ENCODE data around the gene UVRAG.

UVRAG gene

GRCh38 chr11:75809991-75810390, 5.0 kb upstream of the UVRAG start:
- no peak for DNase-seq (ENCODE audit: low spot score in 2 of 2)
- H3K36me3 ChIP-seq (replicated peaks) = no peaks in the 10 kb centered on the region
- 0 out of 2 replicates have a peak, but pooled peaks cover 3% of the 10 kb centered on the region for H3K4me1 ChIP-seq
- no peaks in the 10 kb centered on the region for H3K27me3 ChIP-seq (ENCODE audit: low read depth)
- in situ Hi-C loops (cut with MboI; ENCODE audit: low sequenced_read_pairs) = loop anchor here (10.0 kb wide), 1 partner anchor 55 kb away; no protein-coding TSS in a partner anchor
- H3K9me3 ChIP-seq = no peaks in the 10 kb centered on the region
- no peak overlapping the region for H3K4me3 ChIP-seq

GRCh38 chr11:75810637-75811390, 4.2 kb upstream of the UVRAG start:
- Histone ChIP-seq H3K9me3 (no peaks in the 10 kb centered on the region), H3K27me3 (ENCODE audit: low read depth) (no peaks in the 10 kb centered on the region), H3K4me1 (0 out of 2 replicates have a peak, but pooled peaks cover 3% of the 10 kb centered on the region), H3K36me3 (replicated peaks) (no peaks in the 10 kb centered on the region), H3K4me3 (no peak overlapping the region)
- no peak for DNase-seq (ENCODE audit: low spot score in 2 of 2)
- in situ Hi-C loops (cut with MboI; ENCODE audit: low sequenced_read_pairs) = no loop called here

- H3K4me1 ChIP-seq = 0 out of 2 replicates have a peak, but pooled peaks cover 3% of the 10 kb centered on the region
- H3K27me3 ChIP-seq (ENCODE audit: low read depth) = no peaks in the 10 kb centered on the region
- in situ Hi-C loops (cut with MboI; ENCODE audit: low sequenced_read_pairs) = no loop called here
- no peaks in the 10 kb centered on the region for H3K36me3 ChIP-seq (replicated peaks)
- H3K9me3 ChIP-seq = no peaks in the 10 kb centered on the region
- DNase-seq (ENCODE audit: low spot score in 2 of 2) = no peak
- H3K4me3 ChIP-seq = no peak overlapping the region
These were observed 3.5 kb upstream of the UVRAG start for GRCh38 chr11:75811485-75811884.

- Histone ChIP-seq H3K9me3 (no peaks in the 10 kb centered on the region), H3K4me1 (peaks cover 8% of the 10 kb centered on the region; the same call in 1 of the 2 replicates), H3K4me3 (no peak overlapping the region), H3K27me3 (ENCODE audit: low read depth) (no peaks in the 10 kb centered on the region), H3K36me3 (replicated peaks) (no peaks in the 10 kb centered on the region)
- in situ Hi-C loops (cut with MboI; ENCODE audit: low sequenced_read_pairs) = no loop called here
- no peak for DNase-seq (ENCODE audit: low spot score in 2 of 2)
These were observed 2.4 kb upstream of the UVRAG start for GRCh38 chr11:75812542-75813040.

GRCh38 chr11:75813124-75813523, 1.9 kb upstream of the UVRAG start:
- in situ Hi-C loops (cut with MboI; ENCODE audit: low sequenced_read_pairs) = no loop called here
- H3K4me1 ChIP-seq = peaks cover 8% of the 10 kb centered on the region; the same call in 1 of the 2 replicates
- DNase-seq (ENCODE audit: low spot score in 2 of 2) = no peak

GRCh38 chr11:75813622-75814039, 1.4 kb upstream of the UVRAG start:
- in situ Hi-C loops (cut with MboI; ENCODE audit: low sequenced_read_pairs) = no loop called here
- DNase-seq (ENCODE audit: low spot score in 2 of 2) = no peak
- Histone ChIP-seq H3K36me3 (replicated peaks) (no peaks in the 10 kb centered on the region), H3K27me3 (ENCODE audit: low read depth) (no peaks in the 10 kb centered on the region), H3K9me3 (no peaks in the 10 kb centered on the region), H3K4me3 (no peak overlapping the region), H3K4me1 (peaks cover 8% of the 10 kb centered on the region; the same call in 1 of the 2 replicates)

More at GRCh38 chr11:75813124-75813523, 1.9 kb upstream of the UVRAG start:
- Histone ChIP-seq H3K36me3 (replicated peaks) (no peaks in the 10 kb centered on the region), H3K9me3 (no peaks in the 10 kb centered on the region), H3K27me3 (ENCODE audit: low read depth) (no peaks in the 10 kb centered on the region), H3K4me3 (no peak overlapping the region)

GRCh38 chr11:75814363-75814676, 690 bp upstream of the UVRAG start:
- in situ Hi-C loops (cut with MboI; ENCODE audit: low sequenced_read_pairs) = no loop called here
- DNase-seq (ENCODE audit: low spot score in 2 of 2) = no peak

GRCh38 chr11:75815345-75816168, 547 bp downstream of the UVRAG start:
- Histone ChIP-seq H3K4me1 (peaks cover 8% of the 10 kb centered on the region; the same call in 1 of the 2 replicates), H3K36me3 (replicated peaks) (no peaks in the 10 kb centered on the region), H3K9me3 (no peaks in the 10 kb centered on the region), H3K4me3 (peak overlapping the region; percentile 80), H3K27me3 (ENCODE audit: low read depth) (no peaks in the 10 kb centered on the region)
- in situ Hi-C loops (cut with MboI; ENCODE audit: low sequenced_read_pairs) = no loop called here
- DNase-seq (ENCODE audit: low spot score in 2 of 2) = peak; percentile 36 to 60

More at GRCh38 chr11:75814363-75814676, 690 bp upstream of the UVRAG start:
- peak overlapping the region; percentile 80 for H3K4me3 ChIP-seq
- no peaks in the 10 kb centered on the region for H3K27me3 ChIP-seq (ENCODE audit: low read depth)
- H3K36me3 ChIP-seq (replicated peaks) = no peaks in the 10 kb centered on the region
- H3K4me1 ChIP-seq = peaks cover 8% of the 10 kb centered on the region; the same call in 1 of the 2 replicates
- no peaks in the 10 kb centered on the region for H3K9me3 ChIP-seq

GRCh38 chr11:75816561-75817239, 1.7 kb downstream of the UVRAG start:
- Histone ChIP-seq H3K36me3 (replicated peaks) (no peaks in the 10 kb centered on the region), H3K27me3 (ENCODE audit: low read depth) (no peaks in the 10 kb centered on the region), H3K9me3 (no peaks in the 10 kb centered on the region), H3K4me1 (peaks cover 8% of the 10 kb centered on the region; the same call in 1 of the 2 replicates), H3K4me3 (peak overlapping the region; percentile 80)
- DNase-seq (ENCODE audit: low spot score in 2 of 2) = peak; percentile 30 to 70
- in situ Hi-C loops (cut with MboI; ENCODE audit: low sequenced_read_pairs) = no loop called here

- Histone ChIP-seq H3K36me3 (replicated peaks) (no peaks in the 10 kb centered on the region), H3K27me3 (ENCODE audit: low read depth) (no peaks in the 10 kb centered on the region), H3K4me1 (peaks cover 6% of the 10 kb centered on the region; the same call in 1 of the 2 replicates), H3K9me3 (no peaks in the 10 kb centered on the region), H3K4me3 (no peak overlapping the region)
- DNase-seq (ENCODE audit: low spot score in 2 of 2) = no peak
- in situ Hi-C loops (cut with MboI; ENCODE audit: low sequenced_read_pairs) = loop anchor here (5.0 kb wide), 1 partner anchor 47 kb away; no protein-coding TSS in a partner anchor
These were observed 5.6 kb downstream of the UVRAG start for GRCh38 chr11:75820645-75821044.

- DNase-seq (ENCODE audit: low spot score in 2 of 2) = no peak
- in situ Hi-C loops (cut with MboI; ENCODE audit: low sequenced_read_pairs) = loop anchor here (5.0 kb wide), 1 partner anchor 46 kb away; no protein-coding TSS in a partner anchor
- Histone ChIP-seq H3K36me3 (replicated peaks) (no peaks in the 10 kb centered on the region), H3K27me3 (ENCODE audit: low read depth) (no peaks in the 10 kb centered on the region), H3K4me3 (no peak overlapping the region), H3K9me3 (no peaks in the 10 kb centered on the region), H3K4me1 (peaks cover 6% of the 10 kb centered on the region; the same call in 1 of the 2 replicates)
These were observed 6.2 kb downstream of the UVRAG start for GRCh38 chr11:75821202-75821601.

- H3K9me3 ChIP-seq = no peaks in the 10 kb centered on the region
- H3K36me3 ChIP-seq (replicated peaks) = no peaks in the 10 kb centered on the region
- H3K27me3 ChIP-seq (ENCODE audit: low read depth) = no peaks in the 10 kb centered on the region
- in situ Hi-C loops (cut with MboI; ENCODE audit: low sequenced_read_pairs) = loop anchor here (5.0 kb wide), 1 partner anchor 45 kb away; no protein-coding TSS in a partner anchor
- H3K4me1 ChIP-seq = no peaks in the 10 kb centered on the region; the same call in 1 of the 2 replicates
- DNase-seq (ENCODE audit: low spot score in 2 of 2) = no peak
- H3K4me3 ChIP-seq = no peak overlapping the region
These were observed 7.5 kb downstream of the UVRAG start for GRCh38 chr11:75822541-75822940.

GRCh38 chr11:75823415-75823814, 8.4 kb downstream of the UVRAG start:
- in situ Hi-C loops (cut with MboI; ENCODE audit: low sequenced_read_pairs) = loop anchor here (5.0 kb wide), 1 partner anchor 44 kb away; no protein-coding TSS in a partner anchor
- Histone ChIP-seq H3K27me3 (ENCODE audit: low read depth) (no peaks in the 10 kb centered on the region), H3K36me3 (replicated peaks) (no peaks in the 10 kb centered on the region), H3K4me3 (no peak overlapping the region), H3K4me1 (no peaks in the 10 kb centered on the region), H3K9me3 (no peaks in the 10 kb centered on the region)
- no peak for DNase-seq (ENCODE audit: low spot score in 2 of 2)
